SK-N-SH (cell line): ENCODE results near the gene RNF126.
"Not testable (repeated sequence)": the region's sequence is repeated elsewhere in the genome, so short reads cannot be mapped to it uniquely, and the experiment has no call there.

Experiments
- EP300 ChIP-seq, 2 experiments: IDR thresholded peaks; 2 replicates each; pipeline versions ENCODE4 v1.4.0 to v1.6.1; 2012; ENCODE audit warnings: borderline replicate concordance in 1 of 2, low read depth in 1 of 2, low read length in 1 of 2
- GABPA ChIP-seq: IDR thresholded peaks from 2 replicates; pipeline ENCODE4 v1.4.0; 2012; ENCODE audit warnings: low read depth, mild to moderate bottlenecking
- JUND ChIP-seq: IDR thresholded peaks from 2 replicates; pipeline ENCODE4 v1.4.0; 2012
- MAX ChIP-seq: IDR thresholded peaks from 2 replicates; pipeline ENCODE4 v1.4.0; 2012; ENCODE audit warnings: low read depth
- NRF1 ChIP-seq: IDR thresholded peaks from 2 replicates; pipeline ENCODE4 v1.6.1; 2012; ENCODE audit warnings: low read depth, mild to moderate bottlenecking, low read length
- POLR2AphosphoS5 ChIP-seq: IDR thresholded peaks from 2 replicates; pipeline ENCODE4 v1.6.1; 2012; ENCODE audit warnings: low read depth, low read length
- RAD21 ChIP-seq: IDR thresholded peaks from 2 replicates; pipeline ENCODE4 v1.6.1; 2012; ENCODE audit warnings: mild to moderate bottlenecking, low read length
- REST ChIP-seq: IDR thresholded peaks from 2 replicates; pipeline ENCODE4 v1.6.1; 2012; ENCODE audit warnings: mild to moderate bottlenecking, low read depth, low read length, moderate library complexity
- SIN3A ChIP-seq: IDR thresholded peaks from 2 replicates; pipeline ENCODE4 v1.6.1; 2012; ENCODE audit warnings: low read depth, mild to moderate bottlenecking, low read length, moderate library complexity, borderline replicate concordance
- TAF1 ChIP-seq: IDR thresholded peaks from 2 replicates; pipeline ENCODE4 v1.6.1; 2012; ENCODE audit warnings: low read depth, mild to moderate bottlenecking, low read length, moderate library complexity, borderline replicate concordance
- ZBTB33 ChIP-seq: IDR thresholded peaks from 2 replicates; pipeline ENCODE4 v1.4.0; 2012; ENCODE audit warnings: low read depth, borderline replicate concordance
- TF ChIP-seq, protein P1 (sequence below): fragments of 200-600 bp; sonication (generic); IDR thresholded peaks from 2 replicates; pipeline ENCODE4 v1.6.1; 2017; ENCODE audit warnings: antibody characterized with exemption, mild to moderate bottlenecking, moderate library complexity
- TF ChIP-seq, protein P2 (sequence below): fragments of 150-350 bp; IDR thresholded peaks from 2 replicates; pipeline ENCODE4 v1.6.1; 2017; ENCODE audit warnings: antibody characterized with exemption, low read length, low read depth, borderline replicate concordance

- TF ChIP-seq RAD21; GABPA; REST; ZBTB33; NRF1; JUND; SIN3A; POLR2AphosphoS5; TAF1; MAX; EP300 (IDR thresholded peaks at IDR 0.05; ENCODE audit: borderline replicate concordance in 1 of 2, low read depth in 1 of 2, low read length in 1 of 2): not testable (repeated sequence)
- TF ChIP-seq, protein P1, sequence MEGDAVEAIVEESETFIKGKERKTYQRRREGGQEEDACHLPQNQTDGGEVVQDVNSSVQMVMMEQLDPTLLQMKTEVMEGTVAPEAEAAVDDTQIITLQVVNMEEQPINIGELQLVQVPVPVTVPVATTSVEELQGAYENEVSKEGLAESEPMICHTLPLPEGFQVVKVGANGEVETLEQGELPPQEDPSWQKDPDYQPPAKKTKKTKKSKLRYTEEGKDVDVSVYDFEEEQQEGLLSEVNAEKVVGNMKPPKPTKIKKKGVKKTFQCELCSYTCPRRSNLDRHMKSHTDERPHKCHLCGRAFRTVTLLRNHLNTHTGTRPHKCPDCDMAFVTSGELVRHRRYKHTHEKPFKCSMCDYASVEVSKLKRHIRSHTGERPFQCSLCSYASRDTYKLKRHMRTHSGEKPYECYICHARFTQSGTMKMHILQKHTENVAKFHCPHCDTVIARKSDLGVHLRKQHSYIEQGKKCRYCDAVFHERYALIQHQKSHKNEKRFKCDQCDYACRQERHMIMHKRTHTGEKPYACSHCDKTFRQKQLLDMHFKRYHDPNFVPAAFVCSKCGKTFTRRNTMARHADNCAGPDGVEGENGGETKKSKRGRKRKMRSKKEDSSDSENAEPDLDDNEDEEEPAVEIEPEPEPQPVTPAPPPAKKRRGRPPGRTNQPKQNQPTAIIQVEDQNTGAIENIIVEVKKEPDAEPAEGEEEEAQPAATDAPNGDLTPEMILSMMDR: not testable (repeated sequence)
- TF ChIP-seq, protein P2, sequence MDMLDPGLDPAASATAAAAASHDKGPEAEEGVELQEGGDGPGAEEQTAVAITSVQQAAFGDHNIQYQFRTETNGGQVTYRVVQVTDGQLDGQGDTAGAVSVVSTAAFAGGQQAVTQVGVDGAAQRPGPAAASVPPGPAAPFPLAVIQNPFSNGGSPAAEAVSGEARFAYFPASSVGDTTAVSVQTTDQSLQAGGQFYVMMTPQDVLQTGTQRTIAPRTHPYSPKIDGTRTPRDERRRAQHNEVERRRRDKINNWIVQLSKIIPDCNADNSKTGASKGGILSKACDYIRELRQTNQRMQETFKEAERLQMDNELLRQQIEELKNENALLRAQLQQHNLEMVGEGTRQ: not testable (repeated sequence)
Measured at GRCh38 chr19:629515-629914, 33.5 kb downstream of the RNF126 start.
